Stimulated activated naive CD4-positive, alpha-beta T cell (primary cell): ENCODE results near the gene TSEN54.

ENCODE experiments used
- DNase-seq, 6 experiments: peaks; one replicate each; lab custom pipeline; 2025; lab: John Stamatoyannopoulos, UW

The TSEN54 gene

GRCh38 chr17:75564195-75564594 is 47.9 kb downstream of the TSEN54 start:
- no peak for DNase-seq

- DNase-seq: no peak
Observed at GRCh38 chr17:75565066-75565465, 48.7 kb downstream of the TSEN54 start.

GRCh38 chr17:75565618-75566017 is 49.3 kb downstream of the TSEN54 start:
- no peak for DNase-seq

- no peak for DNase-seq
Observed at GRCh38 chr17:75566416-75566815, 50.1 kb downstream of the TSEN54 start.

- DNase-seq: no peak
Observed at GRCh38 chr17:75566834-75567233, 50.5 kb downstream of the TSEN54 start.

GRCh38 chr17:75568412-75569255 is 52.3 kb downstream of the TSEN54 start:
- no peak for DNase-seq

GRCh38 chr17:75570034-75570676 is 53.8 kb downstream of the TSEN54 start:
- DNase-seq: no peak

- no peak for DNase-seq
Observed at GRCh38 chr17:75570772-75571171, 54.4 kb downstream of the TSEN54 start.

- DNase-seq: no peak
Observed at GRCh38 chr17:75571197-75571884, 55.0 kb downstream of the TSEN54 start.

GRCh38 chr17:75571885-75572215 is 55.5 kb downstream of the TSEN54 start:
- DNase-seq: no peak

GRCh38 chr17:75572713-75573539 is 56.6 kb downstream of the TSEN54 start:
- DNase-seq: no peak

GRCh38 chr17:75573540-75573957 is 57.2 kb downstream of the TSEN54 start:
- DNase-seq: no peak

- DNase-seq: no peak
Observed at GRCh38 chr17:75573994-75574393, 57.7 kb downstream of the TSEN54 start.
